K562 (cell line): Measurements from ENCODE around the gene OR5B21. TPM values are rescaled to one million over a fixed set of nuclear protein-coding genes. Genes with fewer than 3 reads are reported as not detected.

Experiments
- ATAC-seq: fragments of 200-7000 bp; cut with Tn5 transposase; 3 replicates; pipeline ENCODE4 v1.9.1; 2020; ENCODE audit warnings: moderate library complexity
- BruUV-seq: library from RNA; stranded (reverse); fragments of 400-500 nt; replicated peaks from 2 replicates; lab custom pipeline; 2021; lab: Mats Ljungman, UMichigan
- CTCF ChIA-PET: fragments of 300-600 bp; formaldehyde crosslinking; extraction: SDS; loops from one replicate; lab custom pipeline; 2021; ENCODE audit warnings: low intra/inter-chr PET ratio; lab: Yijun Ruan, JAX
- POLR2A ChIA-PET: fragments of 300-600, 350-650 bp; sonication (Branson Sonifier 250); formaldehyde crosslinking; extraction: SDS; loops from one replicate; lab custom pipeline; 2021; ENCODE audit warnings: antibody characterized with exemption, inconsistent platforms; lab: Yijun Ruan, JAX
- DNase-seq, 4 experiments: peaks; one replicate each; pipeline versions ENCODE4 v3.0.0 to v3.0.0-alpha.2; 2011 to 2018; ENCODE audit warnings: low spot score in 3 of 4, mixed read lengths in 3 of 4; ENCODE audit errors: extremely low read depth in 1 of 4
- FAIRE-seq: peaks from 2 replicates; lab custom pipeline; 2011; peaks lifted over from hg19 to GRCh38; lab: Jason Lieb, UNC
- H2AFZ ChIP-seq: 2 replicates; pipeline ENCODE4 v1.6.0; 2011; ENCODE audit warnings: low read depth, low read length, control low read depth, inconsistent platforms
- H3K27ac ChIP-seq: fragments of 200-600 bp; 3 replicates; pipeline ENCODE4 v1.8.0; 2011; ENCODE audit warnings: low read depth, mild to moderate bottlenecking, control low read depth, inconsistent platforms, low read length, moderate library complexity, mixed read lengths; ENCODE audit errors: extremely low read depth
- H3K27me3 ChIP-seq, 2 experiments: fragments of 300-600 bp in 1 of 2; 2 replicates in 1 of 2; 3 replicates in 1 of 2; pipeline versions ENCODE4 v1.6.0 to v1.8.0; 2011; ENCODE audit warnings: inconsistent platforms in 2 of 2, low read length in 2 of 2, mild to moderate bottlenecking in 1 of 2, mixed read lengths in 1 of 2, moderate library complexity in 1 of 2; ENCODE audit not compliant: control insufficient read depth in 2 of 2, insufficient read depth in 2 of 2
- H3K36me3 ChIP-seq: fragments of 300-600 bp; 3 replicates; pipeline ENCODE4 v1.8.0; 2011; ENCODE audit warnings: mild to moderate bottlenecking, low read length, inconsistent platforms; ENCODE audit not compliant: control insufficient read depth, insufficient read depth
- H3K4me1 ChIP-seq, 2 experiments: fragments of 200-600 bp in 1 of 2; replicated peaks in 1 of 2; 2 replicates in 1 of 2; 3 replicates in 1 of 2; pipeline versions ENCODE4 v1.5.1 to v1.8.0; 2011; ENCODE audit warnings: inconsistent platforms in 2 of 2, low read length in 2 of 2, mild to moderate bottlenecking in 1 of 2, mixed read lengths in 1 of 2, moderate library complexity in 1 of 2; ENCODE audit not compliant: control insufficient read depth in 2 of 2, insufficient read depth in 2 of 2
- H3K4me2 ChIP-seq: 2 replicates; pipeline ENCODE4 v1.6.1; 2011; ENCODE audit warnings: low read length, control low read depth, inconsistent platforms, mixed read lengths; ENCODE audit not compliant: insufficient read depth
- H3K4me3 ChIP-seq: fragments of 200-600 bp; sonication (generic), shearing (Covaris generic); 2 replicates; pipeline ENCODE4 v1.5.1; 2016; ENCODE audit warnings: control low read depth, inconsistent platforms
- H3K79me2 ChIP-seq: fragments of 200-600 bp; 3 replicates; pipeline ENCODE4 v1.8.0; 2011; ENCODE audit warnings: low read length, inconsistent platforms; ENCODE audit not compliant: control insufficient read depth, insufficient read depth
- H3K9ac ChIP-seq, 2 experiments: 2 replicates each; pipeline versions ENCODE4 v1.6.0 to v1.6.1; 2011; ENCODE audit warnings: low read depth in 2 of 2, low read length in 2 of 2, control low read depth in 1 of 2, inconsistent platforms in 1 of 2, mild to moderate bottlenecking in 1 of 2, mixed read lengths in 1 of 2; ENCODE audit not compliant: insufficient read depth in 1 of 2
- H3K9me1 ChIP-seq: one replicate; pipeline ENCODE4 v1.6.0; 2011; ENCODE audit warnings: inconsistent platforms, mild to moderate bottlenecking, low read length, moderate library complexity; ENCODE audit not compliant: control insufficient read depth, insufficient read depth
- H3K9me3 ChIP-seq: replicated peaks from 2 replicates; pipeline ENCODE4 v1.5.1; 2011; ENCODE audit warnings: low read depth, low read length, inconsistent platforms; ENCODE audit not compliant: control insufficient read depth, insufficient read depth
- H4K20me1 ChIP-seq: replicated peaks from 2 replicates; pipeline ENCODE4 v1.6.1; 2011; ENCODE audit warnings: low read length, inconsistent platforms, mixed read lengths; ENCODE audit not compliant: control insufficient read depth, insufficient read depth
- ARID1B ChIP-seq: fragments of 450-650 bp; IDR thresholded peaks from 2 replicates; pipeline ENCODE4 v1.6.1; 2016; ENCODE audit warnings: antibody characterized with exemption, mild to moderate bottlenecking, inconsistent platforms
- BDP1 ChIP-seq: IDR thresholded peaks from 3 replicates; pipeline ENCODE4 v1.6.1; 2011; ENCODE audit not compliant: insufficient read length, insufficient read depth
- CCNT2 ChIP-seq: IDR thresholded peaks from 2 replicates; pipeline ENCODE4 v1.6.1; 2011; ENCODE audit warnings: borderline replicate concordance, low read depth, mild to moderate bottlenecking, moderate library complexity, mixed read lengths, low read length; ENCODE audit not compliant: insufficient read length; ENCODE audit errors: extremely low read depth
- CREB1 ChIP-seq, 2 experiments: sonication (generic) in 1 of 2; formaldehyde crosslinking in 1 of 2; IDR thresholded peaks; 2 replicates each; pipeline versions ENCODE4 v1.6.1 to v1.8.0; 2012 to 2022; ENCODE audit warnings: inconsistent platforms in 1 of 2, mild to moderate bottlenecking in 1 of 2, missing genetic modification reagents in 1 of 2, moderate library complexity in 1 of 2
- KDM2B ChIP-seq: fragments of 250-450 bp; sonication (Bioruptor Pico); IDR thresholded peaks from 2 replicates; pipeline ENCODE4 v1.8.0; 2021; ENCODE audit warnings: mild to moderate bottlenecking, moderate library complexity
- KLF10 ChIP-seq: fragments of 250-450 bp; sonication (Bioruptor Pico); IDR thresholded peaks from 2 replicates; pipeline ENCODE4 v1.6.1; 2021; ENCODE audit warnings: matching md5 sums
- OTX1 ChIP-seq: fragments of 450-650 bp; formaldehyde crosslinking; IDR thresholded peaks from 2 replicates; pipeline ENCODE4 v1.4.0; 2022; ENCODE audit warnings: mild to moderate bottlenecking
- POLR3G ChIP-seq: IDR thresholded peaks from 2 replicates; pipeline ENCODE4 v1.6.1; 2011; ENCODE audit not compliant: insufficient read length, insufficient replicate concordance; ENCODE audit errors: extremely low read depth
- SMAD4 ChIP-seq: fragments of 250-450 bp; sonication (Bioruptor Pico); conservative IDR thresholded peaks from 2 replicates; pipeline ENCODE4 v1.8.0; 2021; ENCODE audit warnings: inconsistent platforms, mild to moderate bottlenecking, moderate library complexity
- SNAPC5 ChIP-seq: fragments of 250-450 bp; sonication (Bioruptor Pico); IDR thresholded peaks from 2 replicates; pipeline ENCODE4 v1.8.0; 2021; ENCODE audit warnings: moderate library complexity, mild to moderate bottlenecking, inconsistent platforms
- SNIP1 ChIP-seq: fragments of 450-650 bp; IDR thresholded peaks from 2 replicates; pipeline ENCODE4 v1.7.1; 2017; ENCODE audit warnings: low read depth, mild to moderate bottlenecking
- ZBTB5 ChIP-seq: fragments of 450-650 bp; IDR thresholded peaks from 2 replicates; pipeline ENCODE4 v1.6.1; 2017; ENCODE audit warnings: antibody characterized with exemption
- ZC3H4 ChIP-seq: sonication (generic); formaldehyde crosslinking; IDR thresholded peaks from 2 replicates; pipeline ENCODE4 v1.9.0; 2021; ENCODE audit warnings: missing genetic modification reagents, borderline replicate concordance
- ZNF134 ChIP-seq: fragments of 250-450 bp; sonication (Bioruptor Pico); conservative IDR thresholded peaks from 2 replicates; pipeline ENCODE4 v1.4.0; 2020
- ZNF274 ChIP-seq: IDR thresholded peaks from 2 replicates; pipeline ENCODE4 v1.6.1; 2011; ENCODE audit warnings: low read depth, mild to moderate bottlenecking, low read length, moderate library complexity, borderline replicate concordance
- ZNF280A ChIP-seq: fragments of 450-650 bp; IDR thresholded peaks from 2 replicates; pipeline ENCODE4 v1.6.1; 2018; ENCODE audit warnings: mild to moderate bottlenecking, low read depth; ENCODE audit not compliant: partially characterized antibody
- ZNF511 ChIP-seq: sonication (generic); formaldehyde crosslinking; IDR thresholded peaks from 2 replicates; pipeline ENCODE4 v1.8.0; 2022; ENCODE audit warnings: mild to moderate bottlenecking, missing genetic modification reagents
- WGBS: fragments of 100-300 bp; shearing (Covaris generic); methylation state at CpG from one replicate; pipeline ENCODE4 v1.1.6; 2016; ENCODE audit warnings: low coverage, mixed read lengths; ENCODE audit not compliant: insufficient coverage; ENCODE audit errors: missing lambda C conversion rate; 5-methylcytosine and 5-hydroxymethylcytosine counted together
- in situ Hi-C: fragments of 300-500 bp; cut with MboI; formaldehyde crosslinking; loops from 4 replicates; pipeline ENCODE4 v1.15.0; 2018; ENCODE audit warnings: inconsistent platforms, mixed read lengths
- intact Hi-C: fragments of 100-400 bp; cut with micrococcal nuclease; formaldehyde crosslinking; loops from 2 replicates; pipeline ENCODE4 v1.14.2; 2022
- polyA plus RNA-seq, 8 experiments: library from polyadenylated mRNA; depleted of rRNA in 4 of 8; stranded (reverse) in 5 of 8; unstranded in 3 of 8; fragments of >200 nt; fragmentation: Nextera tagmentation in 2 of 8; fragmentation: Illumina TruSeq in 1 of 8; extraction: Ambion mirVana in 2 of 8; extraction: Trizol in 1 of 8; gene quantifications; 2 replicates each; pipeline versions ENCODE4 v1.2.1 to v1.2.3, GENCODE V29; 2011 to 2014; ENCODE audit warnings: inconsistent platforms in 1 of 8, missing spikeins in 1 of 8
- total RNA-seq, 7 experiments: library from RNA; depleted of rRNA in 6 of 7; stranded (reverse); fragments of >200 nt in 6 of 7; fragmentation: Illumina TruSeq in 2 of 7; extraction: Trizol in 2 of 7; gene quantifications; 2 replicates each; pipeline versions ENCODE4 v1.2.1 to v1.2.3, GENCODE V29; 2011 to 2021; ENCODE audit warnings: low replicate concordance in 1 of 7

The OR5B21 gene
- total and polyA plus RNA-seq, 9 of the 15 experiments (the other 6 are each of a cell fraction or from before 2014, with no cell fraction given), result not detected

GRCh38 chr11:58549644-58550043, 41.7 kb upstream of the OR5B21 start:
- no peaks in the 10 kb centered on the region for H3K36me3 ChIP-seq
- no peaks in the 10 kb centered on the region for H3K27me3 ChIP-seq
- WGBS, result 47% methylated on average over 7 of the region's 7 CpGs
- BruUV-seq, result no TSS peak
- no peak overlapping the region for H3K9ac ChIP-seq
- DNase-seq, result no peak
- no peak overlapping the region for H3K4me3 ChIP-seq
- CTCF ChIA-PET, result no interaction called here
- H3K9me1 ChIP-seq, result no peaks in the 10 kb centered on the region
- H2AFZ ChIP-seq, result no peak overlapping the region
- H3K79me2 ChIP-seq, result no peaks in the 10 kb centered on the region
- ATAC-seq, result no peak
- FAIRE-seq, result no peak
- POLR2A ChIA-PET, result interaction anchor here (1.1 kb wide), 1 partner anchor 28 kb away, joined by 3 read pairs; no protein-coding TSS in a partner anchor
- H4K20me1 ChIP-seq, result no peaks in the 10 kb centered on the region
- intact Hi-C loops (no loop called here), in situ Hi-C loops (no loop called here)
- H3K4me1 ChIP-seq, result no peaks in the 10 kb centered on the region
- H3K27ac ChIP-seq, result no peak overlapping the region
- no peaks in the 10 kb centered on the region for H3K9me3 ChIP-seq
- no peak overlapping the region for H3K4me2 ChIP-seq
- TF ChIP-seq CREB1 (IDR thresholded peaks at IDR 0.05) (no peak), CREB1 (CRISPR knock-in tag; IDR thresholded peaks at IDR 0.05) (no peak), ZNF134 (CRISPR knock-in tag) (no peak), ARID1B (no peak), SNAPC5 (CRISPR knock-in tag) (no peak), ZNF280A (no peak), ZC3H4 (CRISPR knock-in tag) (no peak), SMAD4 (CRISPR knock-in tag) (no peak), ZNF274 (no peak), SNIP1 (no peak), OTX1 (CRISPR knock-in tag) (no peak), BDP1 (no peak), ZNF511 (CRISPR knock-in tag) (no peak), ZBTB5 (no peak), KLF10 (CRISPR knock-in tag) (no peak), KDM2B (CRISPR knock-in tag) (no peak), CCNT2 (no peak), POLR3G (no peak)
